PFSK-1 (cell line): ENCODE measurements around the gene PPIH.

Experiments
- FOXP2 ChIP-seq: optimal IDR thresholded peaks from 2 replicates; pipeline ENCODE3; 2011; ENCODE audit warnings: borderline replicate concordance, control low read depth, inconsistent platforms; ENCODE audit not compliant: insufficient read depth; ENCODE audit errors: extremely low read length, extremely low read depth
- POLR2AphosphoS5 ChIP-seq: IDR thresholded peaks from 2 replicates; pipeline ENCODE4 v1.6.1; 2012; ENCODE audit warnings: low read depth, mild to moderate bottlenecking, control low read depth, low read length, moderate library complexity
- REST ChIP-seq, 2 experiments: IDR thresholded peaks; 2 replicates each; pipeline versions ENCODE4 v1.6.1 to v1.8.0; 2011 to 2012; ENCODE audit warnings: low read depth in 2 of 2, low read length in 2 of 2, control low read depth in 1 of 2, inconsistent platforms in 1 of 2, mild to moderate bottlenecking in 1 of 2, moderate library complexity in 1 of 2; ENCODE audit not compliant: insufficient read depth in 1 of 2
- SIN3A ChIP-seq: IDR thresholded peaks from 2 replicates; pipeline ENCODE4 v1.6.1; 2012; ENCODE audit warnings: mild to moderate bottlenecking, low read length, moderate library complexity, borderline replicate concordance; ENCODE audit not compliant: insufficient read depth
- TAF1 ChIP-seq: IDR thresholded peaks from 2 replicates; pipeline ENCODE4 v1.6.1; 2012; ENCODE audit warnings: low read length, control low read depth, borderline replicate concordance; ENCODE audit not compliant: insufficient read depth

The PPIH gene

DNA sequence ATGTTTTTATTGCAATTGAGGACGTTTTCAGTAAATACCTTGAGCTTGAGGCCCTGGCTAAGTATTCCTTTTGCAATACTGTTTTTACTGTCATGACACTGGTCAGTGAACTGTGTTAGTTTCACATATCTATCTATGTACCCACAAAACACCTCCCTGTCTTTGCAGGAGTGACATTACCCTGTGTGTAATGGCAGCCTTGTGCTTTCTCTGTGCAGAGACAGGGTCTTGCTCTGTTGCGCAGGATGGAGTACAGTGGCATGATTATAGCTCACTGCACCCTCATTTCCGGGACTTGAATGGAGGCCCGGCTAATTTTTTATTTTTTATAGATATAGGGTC is 32.9 kb downstream of the PPIH start:
- TF ChIP-seq POLR2AphosphoS5 (no peak), TAF1 (no peak), REST (IDR thresholded peaks at IDR 0.05; ENCODE audit: insufficient read depth in 1 of 2, low read depth in 2 of 2, low read length in 2 of 2) (no peak), FOXP2 (no peak), SIN3A (no peak)

GRCh38 chr1:42692461-42692860 is 34.2 kb downstream of the PPIH start:
- TF ChIP-seq TAF1 (no peak), SIN3A (no peak), FOXP2 (no peak), REST (IDR thresholded peaks at IDR 0.05; ENCODE audit: insufficient read depth in 1 of 2, low read depth in 2 of 2, low read length in 2 of 2) (no peak), POLR2AphosphoS5 (no peak)

DNA sequence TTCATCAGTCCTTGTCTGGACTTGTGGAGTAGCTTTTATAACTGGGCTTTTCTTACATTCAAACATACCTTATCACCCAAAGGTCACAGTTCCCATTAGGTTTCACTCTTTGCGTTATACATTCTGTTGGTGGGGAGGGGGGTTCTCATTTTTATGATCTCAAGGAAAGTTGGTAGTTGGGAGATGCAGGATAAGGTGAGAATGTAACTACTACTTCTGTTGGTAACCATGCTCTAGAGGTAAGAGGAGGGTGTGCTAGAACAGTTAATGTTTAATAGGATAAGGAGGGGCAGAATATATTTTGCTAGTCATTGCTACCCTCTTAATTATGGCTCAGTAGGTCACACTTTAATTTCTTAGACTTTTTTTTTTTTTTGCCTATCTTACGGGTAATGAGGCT is 34.7 kb downstream of the PPIH start:
- no peak for TF ChIP-seq SIN3A

DNA sequence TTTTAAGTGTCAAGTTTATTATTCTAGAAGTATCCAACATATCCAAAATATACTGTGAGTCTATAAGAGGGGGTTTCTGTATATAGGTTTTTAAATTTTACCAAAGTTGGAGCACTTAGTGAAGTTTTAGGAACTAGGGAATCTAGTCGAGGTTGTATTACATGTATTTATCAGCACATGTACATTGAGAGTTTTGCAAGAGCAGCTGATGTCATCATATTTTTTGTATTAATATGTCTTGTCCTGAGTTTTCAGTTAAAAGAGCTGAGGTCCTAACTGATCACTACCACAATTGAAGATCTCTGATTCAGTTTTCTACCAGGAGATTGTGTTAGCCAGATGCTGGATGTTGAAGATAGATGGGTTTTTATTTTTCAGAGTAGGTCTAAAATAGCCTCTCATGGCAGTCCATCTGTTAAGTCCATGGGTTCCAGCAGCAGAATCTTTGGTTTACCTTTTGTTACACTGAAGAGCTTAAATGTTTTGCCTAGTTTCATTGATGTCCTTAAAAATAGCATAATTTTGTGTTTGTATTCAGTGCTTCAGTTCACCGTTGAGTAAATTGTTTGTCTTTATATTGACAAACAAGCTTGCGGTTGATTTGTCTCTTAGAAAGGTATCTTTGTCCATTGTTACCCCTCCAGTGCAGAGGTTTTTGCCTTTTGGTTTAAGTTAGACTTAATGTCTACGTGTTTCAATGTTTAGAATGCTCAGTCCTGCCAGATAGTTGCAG is 40.0 kb downstream of the PPIH start:
- TF ChIP-seq REST (IDR thresholded peaks at IDR 0.05; ENCODE audit: insufficient read depth in 1 of 2, low read depth in 2 of 2, low read length in 2 of 2): no peak
- TF ChIP-seq FOXP2: no peak
- TF ChIP-seq SIN3A: no peak
- no peak for TF ChIP-seq TAF1
- TF ChIP-seq POLR2AphosphoS5: no peak

- TF ChIP-seq POLR2AphosphoS5: no peak
- TF ChIP-seq TAF1: no peak
- TF ChIP-seq FOXP2: no peak
- TF ChIP-seq REST (IDR thresholded peaks at IDR 0.05; ENCODE audit: insufficient read depth in 1 of 2, low read depth in 2 of 2, low read length in 2 of 2): no peak
- TF ChIP-seq SIN3A: no peak
Observed at GRCh38 chr1:42700006-42700405, 41.8 kb downstream of the PPIH start.
